Suprapubic skin (tissue), 4 donors: ENCODE data around the gene MMP24. TPM values are rescaled to one million over a fixed set of nuclear protein-coding genes. Genes with fewer than 3 reads are reported as not detected.

Experiments used
- DNase-seq, 2 donors: peaks; one replicate each; pipeline ENCODE4 v3.0.0-alpha.2; 2019; ENCODE audit warnings: low spot score in 2 of 2
- H3K27ac ChIP-seq: fragments of 200-600 bp; sonication (generic); one replicate; pipeline ENCODE4 v1.5.1; 2019
- H3K27me3 ChIP-seq: fragments of 200-600 bp; sonication (generic); one replicate; pipeline ENCODE4 v1.5.1; 2019
- H3K36me3 ChIP-seq: fragments of 200-600 bp; sonication (generic); one replicate; pipeline ENCODE4 v1.5.1; 2019
- H3K4me1 ChIP-seq: fragments of 200-600 bp; sonication (generic); one replicate; pipeline ENCODE4 v1.5.1; 2019
- H3K4me3 ChIP-seq: fragments of 200-600 bp; sonication (generic); one replicate; pipeline ENCODE4 v1.5.1; 2019; ENCODE audit warnings: mild to moderate bottlenecking
- H3K9me3 ChIP-seq: fragments of 200-600 bp; sonication (generic); one replicate; pipeline ENCODE4 v1.5.1; 2019
- CTCF ChIP-seq, 2 donors: fragments of 200-600 bp in 1 of 2; fragments of 450-650 bp in 1 of 2; sonication (generic) in 1 of 2; IDR thresholded peaks; one replicate each; pipeline ENCODE4 v1.5.1; 2016 to 2019; ENCODE audit warnings: antibody characterized with exemption in 2 of 2, mild to moderate bottlenecking in 1 of 2, moderate library complexity in 1 of 2
- EP300 ChIP-seq: sonication (generic); formaldehyde crosslinking; IDR thresholded peaks from one replicate; pipeline ENCODE4 v1.6.1; 2017; ENCODE audit warnings: antibody characterized with exemption
- POLR2A ChIP-seq, 2 donors: fragments of 450-650 bp; IDR thresholded peaks; one replicate each; pipeline ENCODE4 v1.6.1; 2017; ENCODE audit warnings: antibody characterized with exemption in 2 of 2, mild to moderate bottlenecking in 2 of 2, moderate library complexity in 2 of 2
- POLR2AphosphoS5 ChIP-seq, 3 donors: sonication (generic); formaldehyde crosslinking; IDR thresholded peaks; one replicate each; pipeline ENCODE4 v1.6.1; 2017; ENCODE audit warnings: antibody characterized with exemption in 3 of 3
- WGBS: methylation state at CpG from one replicate; pipeline ENCODE4 v1.1.5; 2018; 5-methylcytosine and 5-hydroxymethylcytosine counted together
- total RNA-seq, 4 donors: library from RNA; depleted of rRNA; stranded (reverse); fragments of >200 nt; gene quantifications; one replicate each; pipeline ENCODE4 v1.1.0, GENCODE V29; 2016

Gene MMP24
- total RNA-seq, 4 donors from 2014 or later = 0.16 to 0.47 (median 0.44) TPM; not detected in 1

GRCh38 chr20:35286077-35286898 lies 59.8 kb downstream of the MMP24 start:
- Histone ChIP-seq H3K27ac (no peak overlapping the region), H3K4me3 (no peak overlapping the region), H3K36me3 (no peaks in the 10 kb centered on the region), H3K4me1 (peaks cover 44% of the 10 kb centered on the region), H3K9me3 (no peaks in the 10 kb centered on the region), H3K27me3 (no peaks in the 10 kb centered on the region)
- no peak for DNase-seq
- TF ChIP-seq CTCF (IDR thresholded peaks at IDR 0.05) (no peak), POLR2A (IDR thresholded peaks at IDR 0.05) (no peak), POLR2AphosphoS5 (IDR thresholded peaks at IDR 0.05) (no peak), EP300 (no peak)
- 93% methylated on average over 7 of the region's 12 CpGs for WGBS

GRCh38 chr20:35286899-35287508 lies 60.5 kb downstream of the MMP24 start:
- no peaks in the 10 kb centered on the region for H3K9me3 ChIP-seq
- 93% methylated on average over 7 of the region's 17 CpGs for WGBS
- H3K4me3 ChIP-seq = no peak overlapping the region
- no peaks in the 10 kb centered on the region for H3K27me3 ChIP-seq
- H3K36me3 ChIP-seq = no peaks in the 10 kb centered on the region
- TF ChIP-seq EP300 (no peak), CTCF (IDR thresholded peaks at IDR 0.05) (no peak), POLR2A (IDR thresholded peaks at IDR 0.05) (no peak), POLR2AphosphoS5 (IDR thresholded peaks at IDR 0.05) (no peak)
- no peak overlapping the region for H3K27ac ChIP-seq
- DNase-seq = no peak
- peaks cover 45% of the 10 kb centered on the region for H3K4me1 ChIP-seq

- no peaks in the 10 kb centered on the region for H3K9me3 ChIP-seq
- no peaks in the 10 kb centered on the region for H3K36me3 ChIP-seq
- no peak overlapping the region for H3K4me3 ChIP-seq
- H3K4me1 ChIP-seq = peaks cover 43% of the 10 kb centered on the region
- no peak overlapping the region for H3K27ac ChIP-seq
- 95% methylated on average over 15 of the region's 28 CpGs for WGBS
- DNase-seq = no peak
- TF ChIP-seq POLR2AphosphoS5 (IDR thresholded peaks at IDR 0.05) = no peak
- TF ChIP-seq EP300 = no peak
- no peak for TF ChIP-seq CTCF (IDR thresholded peaks at IDR 0.05)
- TF ChIP-seq POLR2A (IDR thresholded peaks at IDR 0.05) = no peak
- H3K27me3 ChIP-seq = no peaks in the 10 kb centered on the region
Measured at GRCh38 chr20:35287509-35288324, 61.2 kb downstream of the MMP24 start.

GRCh38 chr20:35288325-35289060 lies 62.0 kb downstream of the MMP24 start:
- Histone ChIP-seq H3K4me1 (peaks cover 36% of the 10 kb centered on the region), H3K27ac (no peak overlapping the region), H3K27me3 (no peaks in the 10 kb centered on the region), H3K4me3 (no peak overlapping the region), H3K36me3 (no peaks in the 10 kb centered on the region), H3K9me3 (no peaks in the 10 kb centered on the region)
- DNase-seq = no peak
- WGBS = 82% methylated on average over 9 of the region's 19 CpGs
- TF ChIP-seq POLR2A (IDR thresholded peaks at IDR 0.05) = no peak
- TF ChIP-seq POLR2AphosphoS5 (IDR thresholded peaks at IDR 0.05) = no peak
- no peak for TF ChIP-seq CTCF (IDR thresholded peaks at IDR 0.05)
- no peak for TF ChIP-seq EP300
